Mucosa of gallbladder (tissue), 1 donor: Measurements from ENCODE around the gene TMEM258. TPM values are rescaled to one million over a fixed set of nuclear protein-coding genes. Genes with fewer than 3 reads are reported as not detected.

Experiments
- DNase-seq: peaks from one replicate; pipeline ENCODE4 v3.0.0-alpha.2; 2020; ENCODE audit warnings: low spot score
- total RNA-seq: library from RNA; stranded (reverse); gene quantifications from one replicate; pipeline ENCODE4 v1.2.1, GENCODE V29; 2021
- donor health status: DM: no; HTN: no; CAD: no.

The TMEM258 gene
- total RNA-seq, 1 donor from 2014 or later = 116 TPM

GRCh38 chr11:61820174-61820573 is 27.8 kb upstream of the TMEM258 start:
- no peak for DNase-seq

GRCh38 chr11:61817471-61818202 is 25.2 kb upstream of the TMEM258 start:
- no peak for DNase-seq

- peak; percentile 86 for DNase-seq
These were observed 24.5 kb upstream of the TMEM258 start, which contains the start of gene FADS1 for GRCh38 chr11:61816736-61817455. Gene FADS1, minus strand, starts transcription at chr11:61817003. Its CDS starts 74 bp downstream, at chr11:61816929.

- DNase-seq = peak; percentile 42
These were observed 23.7 kb upstream of the TMEM258 start for GRCh38 chr11:61815790-61816735.

GRCh38 chr11:61814958-61815789 is 22.8 kb upstream of the TMEM258 start:
- DNase-seq = peak; percentile 93

- no peak for DNase-seq
These were observed 22.0 kb upstream of the TMEM258 start for GRCh38 chr11:61814247-61814957.

- DNase-seq = no peak
These were observed 20.5 kb upstream of the TMEM258 start for GRCh38 chr11:61812736-61813411.

GRCh38 chr11:61811831-61812230 is 19.4 kb upstream of the TMEM258 start:
- no peak for DNase-seq

- no peak for DNase-seq
These were observed 18.3 kb upstream of the TMEM258 start for GRCh38 chr11:61810671-61811175.

GRCh38 chr11:61806785-61807184 is 14.4 kb upstream of the TMEM258 start:
- no peak for DNase-seq

- no peak for DNase-seq
These were observed 12.7 kb upstream of the TMEM258 start for GRCh38 chr11:61805146-61805545.

GRCh38 chr11:61803889-61804647 is 11.7 kb upstream of the TMEM258 start:
- no peak for DNase-seq

GRCh38 chr11:61802605-61803004 is 10.2 kb upstream of the TMEM258 start:
- DNase-seq = no peak

GRCh38 chr11:61800331-61801281 is 8.2 kb upstream of the TMEM258 start:
- no peak for DNase-seq

GRCh38 chr11:61799665-61800284 is 7.4 kb upstream of the TMEM258 start:
- no peak for DNase-seq

GRCh38 chr11:61797263-61797944 is 5.0 kb upstream of the TMEM258 start:
- peak; percentile 87 for DNase-seq
